HG02973 (cell line): ENCODE data around the gene ZMYND8.
"Not testable (repeated sequence)": the region's sequence is repeated elsewhere in the genome, so short reads cannot be mapped to it uniquely, and the experiment has no call there.

Source experiments
- ATAC-seq: cut with Tn5 transposase; IDR thresholded peaks from one replicate; pipeline ENCODE4 v1.9.1; 2021; ENCODE audit warnings: moderate library complexity; ENCODE audit not compliant: unreplicated experiment

Gene ZMYND8

DNA sequence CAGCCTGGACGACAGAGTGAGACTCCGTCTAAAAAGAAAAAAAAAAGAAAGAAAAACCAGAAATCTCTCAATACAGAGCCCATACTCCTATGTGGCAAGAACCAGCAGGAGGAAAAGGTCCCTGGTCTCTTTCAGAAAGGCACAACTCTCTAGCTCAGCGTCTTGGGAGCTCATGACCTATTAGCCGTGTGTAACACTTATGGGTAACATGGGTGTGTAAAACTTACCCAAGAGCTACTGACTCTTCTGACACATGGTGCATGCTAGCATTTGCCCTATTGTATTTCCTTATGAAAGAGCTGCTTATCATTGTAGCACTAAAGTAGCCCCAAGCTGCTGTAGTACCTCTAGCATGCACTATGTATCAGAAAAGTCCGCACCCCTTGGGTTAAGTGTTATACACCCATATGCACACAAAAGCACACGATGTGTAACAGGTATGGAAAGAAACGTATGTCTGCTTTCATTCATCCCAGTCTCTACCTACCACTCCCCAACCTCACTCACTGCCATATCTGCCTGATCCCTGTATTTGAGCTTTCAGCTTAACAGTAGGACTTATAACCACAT, 85.4 kb downstream of the ZMYND8 start:
- ATAC-seq: no peak

DNA sequence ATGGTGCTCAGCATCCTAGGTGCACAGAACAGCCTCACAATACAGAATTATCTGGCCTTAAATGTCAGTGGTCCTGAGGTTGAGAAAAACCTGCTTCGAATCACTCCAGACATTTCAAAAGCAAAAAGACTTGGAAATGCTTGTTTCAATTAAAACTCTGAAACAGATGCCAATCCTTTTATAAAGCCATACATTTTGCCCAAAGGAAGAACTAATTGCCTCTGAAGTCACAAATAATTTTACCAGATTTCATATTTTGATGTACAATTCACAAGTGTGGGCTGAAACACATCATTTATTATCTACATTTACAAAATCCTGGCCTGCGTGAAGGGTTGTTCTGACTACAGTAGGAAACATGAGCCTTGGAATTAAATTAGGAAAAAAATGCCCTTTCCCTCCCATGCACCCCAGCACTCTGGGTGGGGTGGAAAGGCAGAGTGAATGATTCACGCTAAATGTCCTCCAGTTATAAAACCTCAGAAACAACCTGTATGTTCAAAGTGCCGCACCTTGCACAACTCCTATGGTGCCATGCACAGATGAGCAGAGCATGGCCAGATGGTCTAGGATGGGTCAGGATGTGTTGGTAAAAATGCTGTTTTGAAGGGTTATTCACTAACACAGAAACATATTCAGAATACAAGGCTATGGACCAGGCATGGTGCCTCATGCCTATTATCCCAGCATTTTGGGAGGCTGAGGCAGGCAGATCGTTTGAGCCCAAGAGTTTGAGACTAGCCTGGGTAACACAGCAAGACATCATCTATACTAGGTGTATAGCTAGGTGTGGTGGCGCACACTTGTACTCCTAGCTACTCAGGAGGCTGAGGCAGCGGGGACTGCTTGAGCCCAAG, 87.0 kb downstream of the ZMYND8 start:
- ATAC-seq: no peak

DNA sequence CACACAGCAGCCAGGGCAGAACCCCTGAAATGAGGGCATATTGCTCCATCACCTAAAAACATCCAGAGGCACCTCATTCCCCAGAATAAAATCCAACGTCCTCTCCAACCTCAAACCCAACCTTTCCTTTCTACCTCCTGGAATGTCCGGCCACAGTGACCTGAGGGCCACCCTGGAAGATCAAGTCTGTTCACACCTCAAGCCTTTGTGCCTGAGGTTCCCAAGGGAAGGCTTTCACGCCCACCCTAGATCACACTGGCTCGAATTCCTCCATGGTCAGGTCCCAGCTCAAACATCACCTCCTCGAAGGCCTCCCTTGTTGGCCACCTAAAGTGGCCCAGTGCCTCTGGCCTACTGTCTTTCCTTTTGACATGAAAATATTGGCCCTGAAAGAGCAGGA, 88.9 kb downstream of the ZMYND8 start:
- ATAC-seq: no peak

DNA sequence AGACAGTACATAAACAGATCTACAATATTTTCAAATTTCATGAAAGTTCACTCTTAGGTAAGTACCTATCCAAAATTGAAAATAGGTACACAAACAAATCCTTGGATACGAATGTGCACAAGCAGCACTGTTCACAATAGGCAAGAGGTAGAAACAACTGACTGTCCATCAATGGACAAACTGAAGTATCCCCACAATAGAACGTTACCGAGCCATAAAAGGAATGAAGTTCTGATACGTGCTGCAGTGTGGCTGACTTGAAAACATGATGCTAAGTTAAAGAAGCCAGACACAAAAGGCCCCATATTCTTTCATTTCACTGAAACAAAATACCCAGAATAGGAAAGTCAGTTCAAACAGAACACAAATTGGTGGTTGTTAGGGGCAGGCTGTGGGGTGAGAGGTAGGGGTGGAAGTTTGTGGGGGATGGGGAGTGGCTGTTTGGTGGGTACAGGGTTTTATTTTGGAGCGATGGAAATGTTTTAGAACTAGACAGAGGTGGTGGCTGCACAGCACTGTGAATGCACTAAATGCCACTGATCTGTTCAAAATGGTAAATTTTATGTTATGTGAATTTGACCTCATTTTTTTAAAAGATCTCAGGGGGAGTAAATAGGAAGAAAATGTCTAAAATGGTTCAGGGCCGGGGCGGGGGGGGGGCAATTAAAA, 89.5 kb downstream of the ZMYND8 start:
- no peak for ATAC-seq

DNA sequence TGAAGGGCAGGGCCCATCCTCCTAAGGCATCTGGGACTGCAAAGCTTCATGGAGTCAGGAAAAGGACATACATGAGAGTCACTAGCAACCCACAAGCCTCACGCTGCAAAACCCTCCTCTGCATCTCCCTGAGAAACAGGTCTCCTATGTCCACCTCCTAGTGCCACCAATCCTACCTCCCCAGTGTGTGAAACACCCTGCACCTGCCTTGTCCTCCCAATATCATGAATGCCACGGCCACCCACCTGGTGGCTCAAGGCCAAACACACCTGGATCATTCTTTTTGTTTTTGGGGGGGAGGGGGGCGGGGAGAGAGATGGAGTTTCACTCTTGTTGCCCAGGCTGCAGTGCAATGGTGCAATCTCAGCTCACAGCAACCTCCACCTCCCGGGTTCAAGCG, 90.5 kb downstream of the ZMYND8 start:
- ATAC-seq: no peak

DNA sequence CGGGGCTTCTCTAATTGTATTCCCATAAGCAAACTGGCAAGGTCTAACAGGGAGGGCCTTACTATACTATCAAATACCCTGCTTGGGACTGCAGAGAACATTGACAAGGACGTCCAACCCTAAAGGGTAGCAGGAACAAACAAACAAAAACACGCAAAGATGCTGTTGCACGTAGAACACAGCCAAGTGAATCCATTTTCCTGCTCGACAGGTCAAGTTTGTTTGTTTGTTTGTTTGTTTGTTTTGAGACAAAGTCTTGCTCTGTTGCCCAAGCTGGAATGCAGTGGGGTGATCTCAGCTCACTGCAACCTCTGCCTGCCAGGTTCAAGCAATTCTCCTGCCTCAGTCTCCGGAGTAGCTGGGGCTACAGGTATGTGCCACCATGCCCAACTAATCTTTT, 91.3 kb downstream of the ZMYND8 start:
- no peak for ATAC-seq

DNA sequence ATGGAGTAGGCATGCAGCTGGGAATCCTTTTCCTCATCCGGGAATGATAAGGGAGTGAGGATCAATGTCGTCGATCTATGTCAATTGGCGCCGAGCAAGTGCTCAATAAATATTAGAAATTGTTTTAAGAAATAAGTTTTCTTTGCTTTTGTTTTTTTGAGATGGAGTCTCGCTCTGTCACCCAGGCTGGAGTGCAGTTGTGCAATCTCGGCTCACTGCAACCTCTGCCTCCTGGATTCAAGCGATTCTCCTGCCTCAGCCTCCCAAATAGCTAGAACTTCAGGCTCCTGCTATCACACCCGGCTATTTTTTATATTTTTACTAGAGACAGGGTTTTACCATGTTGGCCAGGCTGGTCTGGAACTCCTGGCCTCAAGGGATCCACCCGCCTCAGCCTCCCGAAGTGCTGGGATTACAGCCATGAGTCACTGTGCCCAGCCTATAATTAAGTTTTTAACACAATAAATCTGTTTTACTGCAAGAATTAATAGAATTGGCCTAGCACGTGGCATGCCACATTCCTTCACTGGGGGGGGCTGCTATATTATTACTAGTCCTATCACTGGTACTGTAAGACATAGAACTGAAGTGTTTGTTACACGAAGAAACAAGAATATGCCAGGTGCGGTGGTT, 92.2 kb downstream of the ZMYND8 start:
- ATAC-seq: not testable (repeated sequence)

DNA sequence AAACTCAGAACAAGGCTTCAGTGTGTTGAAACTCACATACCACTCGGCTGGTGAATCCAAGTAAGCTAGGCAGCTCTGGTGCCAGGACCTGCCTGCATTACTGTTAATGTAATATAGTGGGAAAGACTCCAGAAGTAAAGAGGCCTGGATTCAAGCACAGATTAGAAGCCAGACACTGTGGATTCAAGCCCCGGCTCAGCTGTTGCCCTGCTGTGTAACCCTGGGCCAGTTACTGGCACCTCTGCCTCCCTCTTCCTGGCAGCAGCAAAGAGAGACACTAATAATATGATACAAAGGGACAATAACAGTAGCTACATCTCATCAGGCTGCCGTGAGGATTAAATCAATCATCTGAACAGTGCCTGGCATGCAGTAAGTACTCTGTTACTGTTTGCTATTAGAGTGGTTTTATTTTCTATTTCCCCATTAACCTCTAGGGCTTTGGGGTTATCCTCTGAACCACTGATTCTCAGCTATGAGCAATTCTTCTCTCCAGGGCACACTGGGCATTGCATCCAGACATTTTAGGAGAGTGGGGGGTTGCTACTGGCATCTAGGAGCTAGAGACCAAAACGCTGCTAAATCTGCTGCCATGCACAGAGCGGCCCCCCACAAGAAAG, 92.9 kb downstream of the ZMYND8 start:
- no peak for ATAC-seq

DNA sequence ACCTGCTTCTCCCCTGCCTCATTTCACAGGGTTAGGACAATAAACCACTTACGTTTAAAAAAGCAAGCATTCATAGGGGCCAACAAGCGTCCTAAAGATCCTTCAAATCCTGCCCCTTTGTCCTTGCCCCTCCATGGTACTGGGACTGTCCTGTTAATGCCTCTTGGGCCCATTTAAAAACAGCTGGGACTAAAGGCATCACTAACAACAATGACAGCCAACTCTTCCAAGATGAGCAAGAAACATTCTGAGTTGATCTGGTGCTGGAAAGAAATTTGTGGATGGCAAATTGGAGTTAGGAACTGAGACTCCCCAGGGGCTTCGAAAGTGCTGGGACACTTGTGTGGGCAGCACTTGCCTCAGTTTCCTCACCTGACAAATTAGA, 93.4 kb downstream of the ZMYND8 start:
- no peak for ATAC-seq

DNA sequence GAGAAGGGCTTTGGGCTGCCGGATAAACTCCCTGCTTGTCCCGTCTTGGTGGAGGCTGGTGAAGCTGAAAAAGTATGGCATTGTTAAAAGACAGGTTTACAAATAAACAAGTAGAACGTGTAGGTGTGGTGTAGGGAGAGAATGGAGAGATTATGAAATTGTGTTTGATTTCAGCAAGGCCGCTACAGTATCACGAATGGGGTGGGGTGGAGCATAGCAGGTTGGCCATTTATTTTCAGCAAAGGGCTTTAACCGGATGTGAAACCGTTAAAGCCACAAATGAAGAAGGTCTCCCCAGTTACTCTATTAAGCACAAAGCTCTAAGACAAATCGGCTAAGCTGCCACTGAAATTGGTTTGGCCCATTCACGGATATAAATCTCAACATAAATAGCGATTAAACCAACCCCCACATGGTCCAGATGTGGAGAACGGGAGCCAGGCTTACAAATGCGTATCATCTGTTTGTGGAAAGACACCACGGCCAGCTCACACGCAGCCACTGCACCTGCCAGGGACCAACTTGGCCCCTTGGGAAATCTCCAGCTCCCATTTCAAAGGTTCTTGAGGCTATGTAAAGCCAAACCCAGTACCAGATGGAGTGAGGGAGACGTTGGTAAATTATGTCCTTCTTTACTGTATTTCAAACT, 94.0 kb downstream of the ZMYND8 start:
- ATAC-seq: peak; percentile 41

DNA sequence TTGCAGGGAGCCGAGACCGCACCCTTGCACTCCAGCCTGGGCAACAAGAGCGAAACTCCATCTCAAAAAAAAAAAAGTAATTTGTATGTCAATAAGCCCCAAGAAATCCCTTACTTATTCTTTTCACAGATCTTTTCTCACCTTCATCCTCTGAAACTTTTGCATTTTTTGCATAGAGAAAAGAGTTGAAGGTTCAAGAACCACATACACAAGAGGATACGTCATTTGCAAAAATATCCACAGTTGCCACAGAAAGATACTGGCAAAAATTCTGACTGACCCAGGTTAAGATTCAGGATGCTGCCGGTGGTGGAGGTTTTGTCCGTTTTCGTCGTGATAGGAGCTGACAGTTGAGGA, 94.5 kb downstream of the ZMYND8 start:
- no peak for ATAC-seq

DNA sequence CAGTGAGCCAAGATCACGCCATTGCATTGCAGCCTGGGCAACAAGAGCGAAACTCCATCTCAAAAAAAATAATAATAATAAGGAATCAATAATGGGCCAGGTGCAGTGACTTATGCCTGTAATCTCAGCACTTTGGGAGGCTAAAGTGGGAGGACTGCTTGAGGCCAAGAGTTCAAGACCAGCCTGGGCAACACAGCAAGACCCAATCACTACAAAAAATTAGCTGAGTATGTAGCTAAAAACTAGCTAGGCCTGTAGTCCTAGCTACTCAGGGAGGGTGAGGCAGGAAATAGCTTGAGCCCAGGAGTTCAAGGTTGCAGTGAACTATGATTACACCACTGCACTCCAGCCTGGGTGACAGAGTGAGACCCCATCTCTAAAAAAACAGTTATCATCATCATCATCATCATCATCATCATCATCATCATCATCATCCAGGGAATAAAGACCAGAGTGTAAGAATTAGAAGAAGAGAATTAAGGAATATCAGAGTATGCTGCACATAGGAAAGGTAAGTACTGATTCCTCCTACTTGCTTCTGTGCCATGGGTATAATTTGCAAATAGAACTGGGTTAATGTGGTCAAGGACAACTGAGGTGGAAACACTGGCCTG, 95.2 kb downstream of the ZMYND8 start:
- ATAC-seq: not testable (repeated sequence)

DNA sequence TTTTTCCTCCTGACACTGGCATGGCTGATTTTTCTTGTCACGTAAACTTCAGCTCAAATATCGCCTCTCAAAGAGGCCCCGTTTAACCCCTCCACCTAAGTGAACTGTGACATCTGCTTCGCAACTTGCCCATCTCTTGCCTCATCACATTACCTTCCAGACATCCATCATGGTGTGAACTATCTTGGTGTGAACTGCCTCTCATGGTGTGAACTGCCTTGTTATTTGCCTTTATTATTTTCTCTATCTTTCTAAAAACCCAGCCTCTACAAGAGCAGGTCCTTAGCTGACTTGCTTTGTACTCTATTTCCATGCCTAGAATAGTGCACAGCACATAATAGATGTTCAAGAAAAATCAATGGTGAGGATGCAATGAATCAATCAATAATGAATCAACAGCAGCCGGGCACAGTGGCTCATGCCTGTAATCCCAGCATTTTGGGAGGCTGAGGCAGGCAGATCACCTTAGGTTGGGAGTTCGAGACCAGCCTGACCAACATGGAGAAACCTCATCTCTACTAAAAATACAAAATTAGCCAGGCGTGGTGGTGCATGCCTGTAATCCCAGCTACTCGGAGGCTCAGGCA, 95.9 kb downstream of the ZMYND8 start:
- ATAC-seq: not testable (repeated sequence)

DNA sequence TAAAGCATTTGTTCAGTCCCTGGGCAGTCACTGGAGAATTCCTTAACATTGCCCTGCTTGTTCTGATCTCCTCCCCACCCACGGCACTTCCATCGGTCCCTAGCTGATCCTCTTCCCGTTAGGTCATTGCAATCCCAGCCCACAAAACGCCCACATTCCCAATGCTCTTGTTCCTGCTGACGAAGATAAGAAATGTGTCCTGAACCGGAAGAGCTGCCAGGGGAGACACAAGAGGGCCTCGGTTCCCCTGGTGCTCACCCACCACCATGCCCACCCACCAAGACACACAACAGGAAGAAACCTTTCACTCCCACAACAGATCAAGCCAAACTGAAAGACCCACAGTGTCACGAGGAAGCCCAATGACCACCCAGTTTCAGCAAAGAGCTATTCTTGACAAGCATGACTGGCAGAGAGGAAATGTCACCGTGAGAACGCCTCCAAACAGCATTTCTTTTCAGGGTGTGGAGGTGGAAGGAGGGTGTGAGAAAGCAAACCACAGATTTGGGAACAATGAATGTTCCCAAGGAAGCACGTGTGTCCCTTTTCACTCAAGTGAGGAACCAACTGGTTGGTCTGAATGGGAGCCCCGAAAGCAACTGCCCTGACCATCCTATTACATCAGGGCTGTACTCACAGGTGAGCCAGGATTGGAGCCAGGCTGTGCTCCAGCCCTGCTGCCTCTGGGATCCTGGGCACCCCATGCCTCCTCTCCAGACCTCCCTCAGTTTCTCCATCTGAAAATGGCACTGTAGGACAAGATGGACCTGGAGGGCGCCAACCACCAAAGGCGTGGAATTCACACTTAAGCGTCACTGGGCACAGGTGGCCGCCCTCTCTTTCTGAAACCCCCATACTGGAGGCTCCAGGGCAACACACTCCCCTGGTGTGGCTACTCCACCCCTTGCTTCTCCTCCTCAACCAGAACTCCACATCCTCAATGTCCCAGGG, 97.5 kb downstream of the ZMYND8 start:
- no peak for ATAC-seq

DNA sequence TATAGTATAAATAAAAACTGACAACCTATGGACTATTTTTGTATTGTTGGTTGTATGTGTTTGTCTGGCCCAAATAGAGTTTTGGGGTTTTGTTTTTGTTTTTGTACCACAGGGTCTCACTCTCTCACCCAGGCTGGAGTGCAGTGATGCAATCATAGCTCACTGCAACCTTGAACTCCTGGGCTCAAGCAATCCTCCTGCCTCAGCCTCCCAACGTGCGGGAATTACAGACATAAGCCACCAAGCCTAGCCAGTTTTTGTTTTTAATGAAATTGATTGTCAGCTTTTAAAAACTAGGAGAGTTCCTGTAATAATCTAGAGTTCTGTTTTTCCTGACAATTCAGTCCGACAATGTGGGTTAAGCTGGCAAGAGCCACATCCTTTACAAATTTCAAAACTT, 98.7 kb downstream of the ZMYND8 start:
- ATAC-seq: no peak

DNA sequence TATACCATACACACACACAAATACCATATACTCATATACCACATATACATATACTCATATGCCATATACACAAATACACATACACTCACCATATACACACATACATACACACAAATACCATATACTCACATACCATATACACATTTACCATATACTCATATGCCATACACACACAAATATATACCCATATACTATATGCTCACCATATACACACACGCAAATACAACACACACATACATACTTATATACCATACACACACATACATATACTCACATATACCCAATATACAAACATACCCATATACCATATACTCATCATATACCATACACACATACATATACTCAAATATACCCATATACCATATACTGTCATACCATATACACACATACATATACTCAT, 99.2 kb downstream of the ZMYND8 start:
- ATAC-seq: no peak

DNA sequence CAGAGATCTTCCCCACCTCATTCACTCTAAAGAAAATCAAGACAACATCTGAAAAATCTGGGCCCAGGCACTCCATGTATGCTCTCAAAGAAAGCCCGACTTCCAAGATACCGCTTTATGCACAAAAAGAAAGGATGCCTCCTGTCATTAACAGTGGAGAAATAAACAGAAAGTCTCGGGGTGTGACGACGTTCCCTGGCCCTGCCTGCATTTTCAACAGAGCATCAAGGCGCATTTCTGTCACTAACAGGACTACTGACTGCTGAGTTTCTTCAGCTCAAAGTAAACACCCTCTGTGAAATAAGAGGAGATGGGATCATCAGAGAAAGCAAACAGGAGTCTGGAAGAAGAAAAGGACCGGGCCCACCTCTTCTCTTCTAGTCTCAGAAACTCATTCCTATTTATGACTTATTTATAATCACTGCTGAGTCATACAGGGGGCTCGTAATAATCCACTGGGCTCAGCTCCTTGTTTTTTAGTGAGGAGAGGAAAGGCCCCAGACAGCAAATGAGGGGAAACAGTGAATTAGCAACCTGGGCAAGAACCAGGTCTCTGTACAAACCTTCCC, 99.7 kb downstream of the ZMYND8 start:
- ATAC-seq: no peak

DNA sequence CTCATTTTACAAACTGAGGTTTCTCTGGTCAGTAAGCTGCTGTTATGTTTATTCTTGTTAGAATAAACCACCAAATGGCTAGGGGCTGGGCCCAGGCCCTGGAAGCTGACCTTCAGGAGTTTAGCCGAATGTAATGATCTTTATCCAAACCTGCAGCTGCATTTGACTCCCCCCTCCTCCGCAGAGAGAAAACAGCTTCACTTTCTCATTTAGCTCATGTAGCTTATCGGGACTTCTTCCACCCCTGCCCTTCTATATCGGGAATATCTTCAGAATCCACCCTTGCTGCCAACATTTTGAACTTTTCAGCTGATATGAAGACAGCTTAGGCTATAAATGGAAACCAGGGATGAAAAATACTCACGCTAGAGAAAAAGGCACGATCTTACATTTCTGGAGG, 102.6 kb downstream of the ZMYND8 start:
- ATAC-seq: no peak

DNA sequence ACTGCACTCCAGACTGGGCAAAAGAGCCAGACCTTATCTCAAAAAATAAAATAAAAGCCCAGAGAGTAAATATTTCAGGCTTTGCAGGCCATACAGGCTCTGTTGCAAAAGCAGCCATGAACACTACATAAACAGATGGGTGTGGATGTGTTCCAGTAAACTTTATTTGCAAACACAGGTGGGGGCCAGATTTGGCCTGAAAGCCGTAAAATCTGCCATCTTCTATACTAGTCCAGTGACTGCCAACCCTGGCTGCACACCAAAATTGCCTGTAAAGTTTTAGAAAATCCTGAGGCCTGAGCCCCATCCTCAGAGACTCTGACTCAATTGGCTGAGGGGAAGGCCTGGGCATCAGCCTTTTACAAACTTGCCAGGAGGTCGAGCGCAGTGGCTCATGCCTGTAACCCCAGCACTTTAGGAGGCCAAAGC, 103.6 kb downstream of the ZMYND8 start:
- ATAC-seq: no peak
